ENCODE measurements around the gene FYN.

DNA sequence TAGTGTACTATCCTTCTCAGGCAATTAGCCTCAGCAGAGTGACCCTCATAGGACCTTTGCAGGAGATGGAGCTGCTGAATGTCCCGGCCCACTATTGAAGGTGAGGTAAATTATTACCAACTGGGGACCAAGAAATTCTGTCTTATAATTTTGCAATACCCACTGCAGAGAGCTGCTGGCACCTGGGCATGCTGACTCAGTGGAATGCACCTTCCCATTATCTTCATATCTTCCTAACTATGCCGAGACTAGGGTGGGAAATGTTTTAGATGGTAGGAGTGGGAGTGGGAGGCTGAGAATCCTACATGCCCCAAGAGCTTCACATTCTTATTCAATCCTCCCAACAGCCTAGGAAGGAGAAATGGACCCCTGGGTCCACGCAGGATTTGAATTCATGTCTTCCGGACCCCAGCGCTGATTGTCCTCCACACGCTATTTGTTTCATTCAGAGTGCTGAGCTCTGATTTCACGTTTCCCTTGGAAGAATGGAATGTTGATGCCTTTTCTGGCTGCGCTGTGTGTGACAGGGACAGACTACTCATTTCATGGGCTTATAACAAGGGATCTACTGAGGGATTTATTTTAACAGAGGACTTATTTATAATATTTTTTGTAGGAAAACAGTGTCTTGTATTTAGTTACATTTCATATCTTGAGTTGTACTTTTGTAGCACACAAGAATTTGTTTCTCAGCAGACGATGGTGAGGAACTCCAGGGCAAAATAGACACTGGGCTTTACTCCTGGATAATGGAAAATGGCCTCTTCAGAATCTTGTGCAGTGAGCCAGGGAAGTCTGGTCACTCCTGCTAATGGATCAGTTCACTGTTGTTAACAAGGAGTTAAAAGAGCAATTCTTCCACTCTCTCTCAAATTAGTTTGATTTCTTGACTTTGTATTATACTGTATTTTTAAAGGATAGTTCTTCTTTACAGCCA lies 66.4 kb downstream of the FYN start:
- TF ChIP-seq ZNF384 (IDR thresholded peaks at IDR 0.05) (no peak), ELF4 (IDR thresholded peaks at IDR 0.05) (no peak), LEF1 (IDR thresholded peaks at IDR 0.05; ENCODE audit: borderline replicate concordance) (no peak), FOXA1 (IDR thresholded peaks at IDR 0.05) (no peak), SUZ12 (IDR thresholded peaks at IDR 0.05) (no peak), SP1 (IDR thresholded peaks at IDR 0.05) (no peak)
- TF ChIP-seq, protein P1, sequence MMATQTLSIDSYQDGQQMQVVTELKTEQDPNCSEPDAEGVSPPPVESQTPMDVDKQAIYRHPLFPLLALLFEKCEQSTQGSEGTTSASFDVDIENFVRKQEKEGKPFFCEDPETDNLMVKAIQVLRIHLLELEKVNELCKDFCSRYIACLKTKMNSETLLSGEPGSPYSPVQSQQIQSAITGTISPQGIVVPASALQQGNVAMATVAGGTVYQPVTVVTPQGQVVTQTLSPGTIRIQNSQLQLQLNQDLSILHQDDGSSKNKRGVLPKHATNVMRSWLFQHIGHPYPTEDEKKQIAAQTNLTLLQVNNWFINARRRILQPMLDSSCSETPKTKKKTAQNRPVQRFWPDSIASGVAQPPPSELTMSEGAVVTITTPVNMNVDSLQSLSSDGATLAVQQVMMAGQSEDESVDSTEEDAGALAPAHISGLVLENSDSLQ (IDR thresholded peaks at IDR 0.05) = no peak
